NOMO-1 (cell line): ENCODE results near the gene QSOX2.

ENCODE experiments used
- DNase-seq, 2 experiments: peaks; one replicate each; lab custom pipeline; 2025; ENCODE audit not compliant: unreplicated experiment in 2 of 2; lab: John Stamatoyannopoulos, UW

Gene QSOX2

GRCh38 chr9:136283291-136284235 lies 38.0 kb upstream of the QSOX2 start:
- DNase-seq, result peak; percentile 78 to 84

GRCh38 chr9:136282272-136282861 lies 36.8 kb upstream of the QSOX2 start:
- no peak for DNase-seq

GRCh38 chr9:136281421-136282271 lies 36.0 kb upstream of the QSOX2 start:
- DNase-seq, result no peak

DNA sequence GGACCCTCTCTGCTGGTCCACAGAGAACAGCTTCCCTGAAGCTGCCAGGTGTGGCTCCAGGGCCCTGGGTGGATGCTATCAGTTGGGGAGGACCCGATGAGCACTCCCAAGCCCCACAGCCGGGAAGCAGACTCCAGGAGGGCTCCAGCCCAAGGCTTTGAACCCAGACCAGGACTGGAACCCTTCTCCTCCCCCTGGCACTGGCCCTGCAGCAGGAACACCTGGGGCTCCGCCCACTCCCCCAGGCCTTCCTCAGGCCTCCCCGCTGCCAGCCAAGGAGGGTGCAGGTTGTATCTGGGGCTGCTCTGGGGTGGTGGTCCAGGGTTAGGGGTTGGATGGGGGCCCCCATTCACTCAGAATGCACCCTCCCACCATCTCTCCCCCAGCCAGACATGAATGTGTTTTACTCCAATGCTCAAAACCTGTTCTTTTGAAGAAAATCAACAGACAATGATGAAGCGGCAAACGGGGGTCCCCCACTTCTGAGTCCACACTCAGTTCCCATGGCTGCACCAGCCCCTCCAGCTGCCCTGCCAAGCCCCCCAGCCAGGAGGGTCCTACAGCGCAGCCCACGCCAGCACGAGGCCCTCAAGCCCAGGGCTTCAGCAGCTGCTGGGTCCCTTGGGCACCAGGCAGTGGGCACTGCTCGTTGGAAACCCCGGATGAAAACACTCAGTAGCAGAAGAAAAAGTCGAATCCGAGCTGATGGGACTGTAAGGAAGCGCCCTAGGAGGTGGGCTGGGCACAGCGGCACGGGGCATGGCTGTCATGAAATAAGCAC lies 35.1 kb upstream of the QSOX2 start:
- no peak for DNase-seq

- DNase-seq, result no peak
Observed at GRCh38 chr9:136279471-136279870, 33.9 kb upstream of the QSOX2 start.

GRCh38 chr9:136278894-136279293 lies 33.3 kb upstream of the QSOX2 start:
- DNase-seq, result no peak

- no peak for DNase-seq
Observed at GRCh38 chr9:136278221-136278620, 32.6 kb upstream of the QSOX2 start.

- DNase-seq, result no peak
Observed at GRCh38 chr9:136277746-136278145, 32.1 kb upstream of the QSOX2 start.

DNA sequence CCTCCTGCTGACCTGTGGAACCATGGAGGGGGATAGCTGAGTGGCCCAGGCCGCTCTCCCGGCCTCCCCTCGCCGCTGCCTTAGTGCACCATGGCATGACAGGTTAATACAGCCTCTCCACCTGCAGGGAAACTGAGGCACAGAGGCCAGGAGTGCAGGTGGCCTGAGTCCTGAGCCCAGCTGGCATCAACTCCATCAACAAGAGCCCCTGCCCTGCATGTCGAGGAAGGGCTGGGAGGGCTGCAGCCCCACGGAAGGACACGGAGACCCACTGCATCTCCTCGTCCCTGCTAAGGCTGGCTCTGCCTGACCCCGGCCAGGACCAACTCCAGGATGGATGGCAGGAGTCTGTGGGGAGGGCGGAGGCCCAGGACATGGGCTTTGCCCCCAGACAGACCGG lies 31.1 kb upstream of the QSOX2 start:
- DNase-seq, result no peak

DNA sequence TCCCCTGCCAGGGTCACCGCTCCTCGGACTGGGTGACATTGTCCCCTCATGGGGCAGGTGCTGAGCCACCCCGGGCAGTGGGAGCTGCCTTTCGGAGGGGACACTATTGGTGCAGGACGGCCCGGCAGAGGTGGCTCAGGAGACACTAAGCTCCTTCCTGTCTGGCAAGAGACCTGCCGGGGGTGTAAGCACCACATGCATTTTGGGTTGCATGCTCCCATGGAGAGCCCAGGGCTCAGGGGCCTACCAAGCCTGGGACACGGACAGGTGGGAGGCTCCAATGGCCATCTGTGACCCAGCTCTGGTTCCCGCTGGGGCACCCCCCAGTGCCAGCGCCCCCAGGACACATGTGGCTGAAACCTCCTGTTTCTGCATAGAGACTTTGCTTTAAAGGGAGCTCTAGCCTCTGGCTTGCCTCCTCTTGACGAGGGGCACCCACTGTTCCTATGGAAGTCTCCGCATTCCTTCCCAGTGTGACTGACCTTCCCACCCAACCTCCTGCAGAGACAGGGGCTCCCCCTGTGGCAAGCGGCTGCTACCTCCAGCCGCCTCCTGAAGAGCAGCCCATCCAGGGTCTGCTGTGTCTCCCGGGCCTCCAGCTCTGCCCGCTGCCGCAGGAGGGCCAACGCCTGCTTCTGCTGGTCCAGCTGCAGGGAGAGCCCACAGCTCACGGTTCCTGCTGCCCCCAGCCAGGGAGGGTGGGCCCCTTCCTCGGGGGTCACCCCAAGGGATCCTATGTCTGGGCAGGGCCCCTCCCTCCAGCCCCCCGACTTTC lies 30.2 kb upstream of the QSOX2 start:
- DNase-seq, result no peak

- DNase-seq, result no peak
Observed at GRCh38 chr9:136274786-136275654, 29.4 kb upstream of the QSOX2 start.

- DNase-seq, result no peak
Observed at GRCh38 chr9:136273921-136274785, 28.5 kb upstream of the QSOX2 start.

- peak; percentile 55 to 75 for DNase-seq
Observed at GRCh38 chr9:136273244-136273865, 27.7 kb upstream of the QSOX2 start.

DNA sequence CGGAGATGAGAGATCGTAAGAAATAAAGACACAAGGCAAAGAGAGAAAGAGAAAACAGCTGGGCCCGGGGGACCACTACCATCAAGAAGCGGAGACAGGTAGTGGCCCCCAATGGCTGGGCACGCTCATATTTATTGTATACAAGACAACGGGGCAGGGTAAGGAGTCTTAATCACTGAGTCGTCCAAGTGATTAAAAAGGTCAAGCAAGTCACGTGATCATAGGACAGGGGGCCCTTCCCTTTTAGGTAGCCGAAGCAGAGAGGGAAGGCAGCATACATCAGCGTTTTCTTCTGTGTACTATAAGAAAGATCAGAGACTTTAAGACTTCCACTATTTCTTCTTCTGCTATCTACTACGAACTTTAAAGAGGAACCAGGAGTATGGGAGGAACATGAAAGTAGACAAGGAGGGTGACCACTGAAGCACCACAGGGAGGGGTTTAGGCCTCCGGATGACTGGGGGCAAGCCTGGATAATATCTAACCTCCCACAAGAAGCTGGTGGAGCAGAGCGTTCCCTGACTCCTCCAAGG lies 24.6 kb upstream of the QSOX2 start:
- peak in 1 of 2 experiments; percentile 86 for DNase-seq

- DNase-seq, result no peak
Observed at GRCh38 chr9:136268735-136269134, 23.1 kb upstream of the QSOX2 start.

GRCh38 chr9:136268318-136268717 lies 22.7 kb upstream of the QSOX2 start:
- no peak for DNase-seq
